ENCODE measurements around the gene PCSK5.

- TF ChIP-seq CTCF (IDR thresholded peaks at IDR 0.05; ENCODE audit: control extremely low read depth in 1 of 3, insufficient read depth in 1 of 3, low read depth in 1 of 3, low read length in 3 of 3) (no peak), EP300 (IDR thresholded peaks at IDR 0.05; ENCODE audit: borderline replicate concordance in 1 of 2, low read depth in 2 of 2, low read length in 2 of 2) (no peak), EZH2 (IDR thresholded peaks at IDR 0.05; ENCODE audit: low read depth, low read length, severe bottlenecking) (no peak), ASH2L (IDR thresholded peaks at IDR 0.05; ENCODE audit: low read length) (no peak), BRCA1 (IDR thresholded peaks at IDR 0.05; ENCODE audit: low read depth, low read length) (no peak), NRF1 (IDR thresholded peaks at IDR 0.05; ENCODE audit: low read depth, low read length) (no peak), GABPA (IDR thresholded peaks at IDR 0.05; ENCODE audit: borderline replicate concordance, insufficient read depth, low read length) (no peak), SUZ12 (IDR thresholded peaks at IDR 0.05; ENCODE audit: low read length) (no peak), RXRA (IDR thresholded peaks at IDR 0.05; ENCODE audit: insufficient read depth, low read depth, low read length) (no peak), TEAD4 (IDR thresholded peaks at IDR 0.05; ENCODE audit: low read depth, low read length) (no peak), ATF3 (IDR thresholded peaks at IDR 0.05; ENCODE audit: insufficient read depth, low read depth, low read length) (no peak), POLR2A (IDR thresholded peaks at IDR 0.05; ENCODE audit: control extremely low read depth in 1 of 2, low read depth in 2 of 2, low read length in 2 of 2) (no peak), RAD21 (IDR thresholded peaks at IDR 0.05 in 1 of 2, conservative IDR thresholded peaks at IDR 0.05 in 1 of 2; ENCODE audit: low read depth in 2 of 2, low read length in 2 of 2) (no peak)
Measured at GRCh38 chr9:75941577-75942311, 51.3 kb downstream of the PCSK5 start.
